ENCODE measurements around the gene MAP1B. TPM values are rescaled to one million over a fixed set of nuclear protein-coding genes. Genes with fewer than 3 reads are reported as not detected.

The MAP1B gene
- total RNA-seq, 2 donors from 2014 or later = 437 to 479 TPM

DNA sequence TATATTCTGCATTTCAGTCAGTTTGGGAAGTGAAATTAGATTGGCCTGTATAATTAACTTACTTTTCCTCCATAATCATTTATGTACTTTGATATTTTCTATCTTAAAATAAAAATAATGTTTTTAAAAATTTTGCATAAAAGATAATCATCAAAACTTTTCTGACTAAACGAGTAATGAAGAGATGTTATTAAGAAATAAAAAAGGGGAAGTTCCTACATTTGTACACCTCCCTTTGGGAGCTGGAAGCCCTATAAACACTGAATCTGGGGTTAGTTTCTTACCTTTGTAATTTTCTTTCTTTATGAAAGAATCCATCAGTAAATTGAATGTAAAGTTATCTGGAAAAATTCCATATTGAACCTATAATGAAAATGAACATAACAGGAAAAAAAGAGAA is 126.6 kb downstream of the MAP1B start:
- DNase-seq (ENCODE audit: low spot score) = no peak
- intact Hi-C loops (cut with DNase I) = no loop called here

DNA sequence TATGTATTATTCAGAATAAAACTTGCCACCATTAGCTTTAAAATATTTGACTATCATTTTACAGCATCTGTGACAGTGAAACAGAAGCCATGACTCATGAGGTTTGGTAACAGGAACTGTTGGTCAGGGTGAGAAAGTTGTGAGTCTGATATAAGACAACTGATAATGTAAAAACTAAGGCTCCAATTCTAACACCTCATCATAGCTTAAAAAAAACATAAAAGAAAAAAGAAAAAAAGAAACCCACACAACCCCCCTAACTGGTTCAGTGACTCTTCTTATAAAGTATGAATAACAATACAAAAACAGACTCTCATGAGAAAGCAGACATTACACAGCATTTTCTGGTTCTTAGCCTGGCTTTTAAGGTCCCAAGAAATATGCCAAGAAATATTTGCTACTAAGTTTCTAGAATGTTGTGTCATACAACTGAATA is 127.0 kb downstream of the MAP1B start:
- intact Hi-C loops (cut with DNase I) = no loop called here
- DNase-seq (ENCODE audit: low spot score) = no peak

DNA sequence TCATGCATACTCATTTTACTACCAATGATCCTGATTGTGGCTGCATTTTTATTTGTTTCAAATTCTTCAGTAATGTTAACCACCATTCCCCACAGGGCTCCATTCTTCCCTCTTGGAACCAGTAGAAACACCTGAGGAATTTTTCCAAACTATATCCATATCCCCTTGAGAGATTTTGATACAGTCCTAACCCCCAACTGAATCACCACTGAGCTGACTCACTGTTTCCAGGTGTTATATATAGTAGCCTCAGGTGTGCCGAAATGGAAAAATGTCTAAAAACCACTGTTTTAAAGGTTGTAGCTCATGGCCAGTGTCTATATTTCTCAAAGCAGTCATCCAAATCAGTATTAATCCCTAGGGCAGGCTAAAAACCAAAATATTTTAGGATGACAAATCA is 127.6 kb downstream of the MAP1B start:
- intact Hi-C loops (cut with DNase I) = no loop called here

DNA sequence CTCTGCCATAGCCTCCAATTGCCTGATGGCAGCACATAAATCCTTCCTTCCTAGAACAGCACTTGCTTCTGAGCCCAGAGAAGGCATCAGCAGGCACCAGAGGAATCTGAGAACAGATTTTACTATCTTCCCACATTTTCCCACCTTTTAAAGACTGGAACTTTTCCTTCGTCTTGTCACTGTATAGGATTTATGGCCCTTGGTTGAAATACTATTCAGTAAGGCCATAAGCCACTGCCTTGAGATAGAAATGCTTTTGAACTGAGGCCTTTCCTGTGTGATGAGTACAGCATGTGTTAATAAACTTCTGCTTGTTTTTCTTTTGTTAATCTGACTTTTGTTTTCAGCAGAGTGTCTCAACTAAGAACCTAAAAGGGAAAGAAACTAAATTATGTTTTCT is 128.4 kb downstream of the MAP1B start:
- no peak for DNase-seq (ENCODE audit: low spot score)
- intact Hi-C loops (cut with DNase I) = no loop called here

More for the DNA sequence above, 127.6 kb downstream of the MAP1B start:
- no peak for DNase-seq (ENCODE audit: low spot score)

DNA sequence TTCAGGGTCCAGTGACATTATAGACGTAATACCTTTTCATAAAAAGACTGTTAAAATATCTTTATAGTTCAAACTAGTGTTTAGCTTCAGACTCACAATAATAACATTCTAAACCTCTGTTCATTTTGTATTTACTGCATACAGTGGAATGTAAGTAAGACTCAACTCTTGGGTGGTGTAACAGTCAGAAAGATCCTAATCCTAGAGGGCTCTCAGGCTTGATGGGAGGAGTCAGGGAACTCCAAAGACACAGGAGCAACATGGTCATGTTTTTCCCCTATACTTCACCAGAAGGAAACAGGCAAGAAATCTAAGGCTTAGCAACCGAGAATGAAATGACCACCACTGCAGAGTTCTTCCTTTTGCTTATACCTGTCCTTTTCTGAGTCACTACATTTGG is 130.1 kb downstream of the MAP1B start:
- intact Hi-C loops (cut with DNase I) = no loop called here
- DNase-seq (ENCODE audit: low spot score) = no peak

DNA sequence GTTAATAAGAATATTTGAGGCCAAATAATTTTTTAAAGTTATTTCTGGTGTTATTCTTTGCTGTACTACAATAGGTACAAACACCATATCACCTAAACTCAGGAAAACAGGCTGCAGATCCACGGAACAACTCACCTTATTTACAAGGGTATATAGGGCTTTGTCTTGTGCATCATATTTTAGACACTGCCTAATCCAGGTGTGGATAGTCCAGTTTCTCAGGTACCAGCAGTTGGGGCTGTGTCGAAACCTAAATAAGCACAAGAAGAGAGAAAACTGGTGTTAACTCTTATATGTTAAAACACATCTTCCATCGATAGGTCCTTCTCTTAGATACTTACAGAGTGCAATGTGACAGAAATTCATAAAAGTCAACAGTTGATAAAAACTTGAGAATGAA is 130.6 kb downstream of the MAP1B start:
- no peak for DNase-seq (ENCODE audit: low spot score)
- intact Hi-C loops (cut with DNase I) = no loop called here

DNA sequence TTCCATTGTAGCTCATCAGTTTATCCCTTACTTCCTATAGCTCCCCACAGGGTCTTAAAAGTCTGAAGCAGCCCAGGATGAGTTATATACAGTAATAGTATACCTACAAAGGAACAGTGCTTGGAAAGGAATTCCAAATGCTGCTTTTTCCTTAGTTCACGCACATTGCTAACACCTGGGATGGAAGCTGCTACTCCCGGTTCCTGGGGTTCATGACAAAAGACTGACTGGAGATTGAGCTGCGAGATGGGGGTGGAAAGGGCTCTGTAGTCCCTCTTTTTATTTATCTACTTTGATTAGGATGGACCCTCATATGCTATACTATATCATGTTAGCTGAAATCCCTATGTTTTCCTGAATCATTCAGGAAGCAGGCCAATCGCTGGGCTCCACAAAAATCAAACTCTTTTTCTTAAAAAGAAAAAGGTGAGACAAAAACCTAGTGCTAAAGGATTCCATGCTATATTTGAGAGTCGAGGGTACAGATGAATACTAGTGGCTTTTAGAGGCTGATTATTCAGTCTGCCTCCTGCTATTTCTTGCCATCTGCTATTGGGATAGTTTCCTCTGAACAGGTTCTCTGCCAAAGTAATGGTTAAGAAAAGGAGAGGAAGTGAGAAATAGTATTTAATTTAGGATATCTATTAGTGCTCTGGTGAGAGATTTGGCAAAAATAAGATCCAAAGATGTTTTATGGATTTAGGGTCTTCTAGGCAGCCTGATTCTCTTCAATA is 131.6 kb downstream of the MAP1B start:
- intact Hi-C loops (cut with DNase I) = no loop called here
- no peak for DNase-seq (ENCODE audit: low spot score)

DNA sequence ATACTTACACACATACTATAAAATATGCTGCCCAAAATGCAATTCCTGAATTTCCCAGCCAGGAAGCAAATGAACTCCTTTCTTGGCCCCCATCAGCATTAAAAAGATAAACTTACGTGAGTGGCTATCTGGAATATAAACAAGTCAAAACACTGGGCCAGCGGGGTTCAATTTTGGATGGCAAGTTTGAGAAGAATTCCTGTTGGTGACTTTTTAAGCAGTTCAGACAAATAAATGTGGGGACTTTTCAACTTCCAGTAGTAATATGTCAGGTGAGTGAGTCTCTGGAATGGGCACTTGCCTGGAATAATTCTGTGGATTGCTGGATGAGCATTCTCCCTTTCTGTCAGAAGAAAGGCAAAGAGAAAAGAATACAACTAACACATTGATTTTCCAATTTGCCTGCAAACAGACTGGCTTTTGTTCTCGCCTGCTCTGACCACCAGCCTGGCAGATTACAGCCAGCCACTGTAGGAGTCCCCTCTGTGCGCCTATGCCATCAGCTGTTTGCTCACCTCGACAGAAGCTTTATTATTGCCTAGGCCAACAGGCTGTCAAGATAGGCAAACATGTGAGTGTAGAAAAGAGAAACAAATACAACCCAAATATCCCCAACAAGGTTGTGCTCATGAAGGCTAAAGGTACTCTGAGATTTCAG is 134.2 kb downstream of the MAP1B start:
- DNase-seq (ENCODE audit: low spot score) = no peak
- intact Hi-C loops (cut with DNase I) = loop anchor here in 1 of 2 donors (10.0 kb wide), 1 partner anchor 63 kb away; no protein-coding TSS in a partner anchor

DNA sequence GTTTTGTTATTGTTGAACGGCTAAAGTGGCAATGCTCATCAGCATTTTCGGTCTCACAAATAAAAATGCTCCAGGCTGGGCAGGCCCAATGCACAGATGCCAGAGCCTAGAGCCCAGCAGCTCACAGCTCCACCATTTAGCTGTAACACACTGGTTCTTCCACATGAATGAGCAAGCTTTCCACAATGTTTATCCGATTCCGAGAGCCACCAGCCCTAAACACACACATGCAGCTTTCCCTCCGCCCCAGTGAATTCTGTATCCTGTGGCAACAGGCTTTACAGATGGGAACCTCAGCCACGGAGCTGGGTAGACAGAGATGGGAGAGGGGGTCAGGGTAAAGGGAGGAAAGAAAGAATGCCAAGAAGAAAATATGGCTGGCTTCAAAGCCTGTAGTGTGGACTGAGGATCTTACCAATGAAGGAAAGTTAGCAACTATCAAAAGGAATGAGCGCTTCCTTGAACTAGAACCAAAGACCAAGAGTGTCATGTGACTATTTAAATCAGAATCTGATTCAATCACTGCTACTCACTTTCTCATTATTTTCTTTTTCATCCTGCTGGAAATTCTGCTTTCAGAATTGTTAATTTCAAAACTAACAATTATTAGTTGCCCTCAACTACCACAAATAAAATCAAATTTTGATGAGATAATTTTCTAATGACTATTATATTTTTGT is 135.7 kb downstream of the MAP1B start:
- DNase-seq (ENCODE audit: low spot score) = no peak
- intact Hi-C loops (cut with DNase I) = loop anchor here in 1 of 2 donors (10.0 kb wide), 1 partner anchor 62 kb away; no protein-coding TSS in a partner anchor

DNA sequence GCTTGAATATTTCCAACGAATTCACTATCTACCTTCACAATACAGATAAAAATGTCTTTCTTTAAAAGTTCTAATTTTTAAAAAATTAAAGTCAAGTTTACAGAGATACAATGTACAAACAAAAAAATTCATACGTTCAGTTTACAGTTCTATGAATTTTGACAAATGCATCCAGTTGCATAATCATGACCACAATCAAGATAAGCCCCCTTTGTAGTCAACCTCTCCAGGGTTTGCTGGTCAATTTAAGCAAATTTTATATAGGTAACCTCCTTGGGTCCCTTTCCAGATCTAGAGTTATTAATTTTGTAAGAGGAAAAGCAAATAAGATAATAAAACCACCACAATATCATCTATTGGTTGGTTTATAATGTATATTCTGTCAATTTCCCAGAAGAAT is 136.4 kb downstream of the MAP1B start:
- DNase-seq (ENCODE audit: low spot score) = no peak
- intact Hi-C loops (cut with DNase I) = loop anchor here in 1 of 2 donors (10.0 kb wide), 1 partner anchor 61 kb away; no protein-coding TSS in a partner anchor

DNA sequence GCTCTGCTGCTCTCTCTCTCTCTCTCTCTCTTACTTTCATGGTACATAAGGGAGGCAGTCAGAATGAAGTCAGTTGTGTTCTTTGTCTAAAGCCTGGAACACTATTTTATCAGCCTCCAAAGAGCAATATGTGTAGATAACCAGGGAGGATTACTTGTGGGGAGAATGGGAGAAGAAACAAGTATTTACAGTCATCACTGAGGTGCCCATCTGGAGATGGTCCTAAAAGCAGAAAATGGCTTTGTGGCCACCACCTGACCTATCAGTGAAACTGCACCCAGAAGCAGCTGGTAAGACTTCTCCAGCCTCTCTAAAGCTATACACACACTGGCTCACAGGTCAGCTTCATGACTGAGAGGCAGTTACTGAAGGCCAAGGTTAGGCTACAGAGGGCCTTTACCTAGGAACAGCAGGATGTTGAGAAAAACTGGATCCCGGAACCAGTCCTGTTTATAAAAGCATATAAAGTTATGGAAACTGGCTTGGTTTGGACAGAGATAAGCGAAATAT is 137.6 kb downstream of the MAP1B start:
- intact Hi-C loops (cut with DNase I) = loop anchor here (5.0 to 10.0 kb wide), 2 partner anchors 60 to 382 kb away; no protein-coding TSS in a partner anchor
- no peak for DNase-seq (ENCODE audit: low spot score)

DNA sequence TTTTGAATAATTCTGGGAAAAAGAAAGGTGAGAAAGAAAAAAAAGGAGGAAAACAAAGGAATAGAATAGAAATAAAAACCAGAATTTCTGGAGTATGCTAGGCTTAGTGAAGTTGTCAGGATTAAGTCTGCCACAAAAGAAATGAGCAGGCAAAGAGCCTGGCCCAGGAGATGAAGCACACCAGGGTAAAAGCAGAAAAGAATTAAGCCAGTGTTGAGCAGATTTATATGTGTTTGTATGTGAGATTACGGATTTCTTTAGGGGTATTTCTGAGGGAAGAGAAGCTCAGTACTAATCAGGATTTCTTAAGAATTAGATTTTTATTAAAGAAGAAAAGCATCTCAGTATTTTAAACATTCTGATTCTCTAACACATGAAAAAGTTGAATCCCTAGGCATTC is 138.3 kb downstream of the MAP1B start:
- DNase-seq (ENCODE audit: low spot score) = no peak
- intact Hi-C loops (cut with DNase I) = loop anchor here (5.0 to 10.0 kb wide), 2 partner anchors 59 to 382 kb away; no protein-coding TSS in a partner anchor

DNA sequence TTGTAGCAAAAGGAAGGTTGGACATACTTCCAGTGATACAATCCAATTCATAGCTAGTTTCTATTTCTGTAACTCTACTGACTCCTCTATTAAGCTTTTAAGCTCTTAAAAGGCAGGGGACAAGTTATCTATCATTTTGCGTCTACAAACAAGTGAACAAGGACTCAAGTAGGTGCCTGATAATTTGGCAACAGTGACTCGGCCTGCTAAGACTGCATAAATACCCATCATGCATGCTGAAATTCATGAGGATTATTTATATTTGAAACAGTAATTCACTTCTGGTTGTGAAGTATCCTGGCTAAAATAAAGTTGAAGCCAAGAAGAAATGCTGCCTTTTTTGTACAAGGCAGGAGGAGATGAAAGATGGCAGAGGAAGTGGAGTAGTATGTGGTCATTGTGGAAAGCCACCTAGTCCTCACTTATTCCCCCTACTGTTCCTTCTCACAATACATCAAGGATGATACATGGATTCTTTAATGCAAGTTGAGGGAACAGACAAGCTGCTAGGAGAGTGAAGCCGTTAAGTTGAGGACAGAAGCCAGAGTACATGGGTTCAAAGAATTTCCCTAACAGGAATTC is 138.8 kb downstream of the MAP1B start:
- DNase-seq (ENCODE audit: low spot score) = no peak
- intact Hi-C loops (cut with DNase I) = loop anchor here (5.0 to 10.0 kb wide), 2 partner anchors 59 to 381 kb away; no protein-coding TSS in a partner anchor

DNA sequence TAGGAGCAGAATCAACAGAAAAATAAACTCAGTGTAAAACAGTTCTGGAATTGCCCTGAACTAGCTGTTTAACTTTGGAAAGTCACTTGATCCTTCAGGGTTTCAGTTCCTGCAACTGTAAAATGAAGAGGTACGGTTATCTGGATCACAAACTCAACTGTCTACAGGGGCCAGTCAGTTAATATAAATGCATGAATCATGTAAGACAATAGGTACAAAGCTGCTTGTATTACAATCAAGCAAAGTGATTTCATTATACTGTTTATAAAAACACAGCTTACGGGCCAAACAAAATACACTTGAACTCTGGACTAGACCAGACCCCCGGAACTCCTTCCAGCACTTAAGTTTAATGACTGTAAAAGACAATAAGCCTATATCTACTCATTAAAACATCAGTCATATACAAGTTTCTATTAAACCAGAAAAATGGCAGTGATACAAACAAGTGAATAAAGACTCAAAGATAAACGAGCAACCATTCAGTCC is 139.7 kb downstream of the MAP1B start:
- no peak for DNase-seq (ENCODE audit: low spot score)
- intact Hi-C loops (cut with DNase I) = loop anchor here (5.0 to 10.0 kb wide), 2 partner anchors 58 to 380 kb away; no protein-coding TSS in a partner anchor

DNA sequence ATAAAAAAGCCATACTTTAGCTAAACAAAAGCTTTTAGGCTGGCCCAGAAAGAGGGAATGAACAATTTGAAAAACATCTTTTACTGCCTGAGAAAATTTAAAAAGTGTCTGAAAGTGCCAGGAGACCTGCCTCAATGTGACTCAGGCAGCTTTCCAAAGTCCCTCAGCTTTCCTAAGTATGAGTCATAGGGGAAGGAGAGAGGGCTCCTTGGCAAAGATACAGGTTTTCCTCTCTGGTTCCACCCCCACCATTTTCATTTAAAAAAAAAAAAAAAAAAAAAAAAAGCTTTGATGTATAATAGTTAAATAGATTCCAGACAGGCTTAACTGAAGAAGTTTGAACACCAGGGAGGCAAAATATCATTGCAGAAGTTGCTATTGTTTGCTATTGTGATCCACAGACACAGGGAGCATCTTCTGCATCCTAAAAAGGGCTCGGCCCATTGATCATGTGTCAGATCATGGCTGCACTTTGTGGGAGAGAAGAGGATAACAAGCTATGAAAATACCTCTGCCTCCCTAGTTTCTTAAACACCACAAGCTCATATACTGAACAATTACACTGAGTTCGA is 141.2 kb downstream of the MAP1B start:
- DNase-seq (ENCODE audit: low spot score) = no peak
- intact Hi-C loops (cut with DNase I) = loop anchor here (5.0 to 10.0 kb wide), 2 partner anchors 56 to 379 kb away; no protein-coding TSS in a partner anchor

DNA sequence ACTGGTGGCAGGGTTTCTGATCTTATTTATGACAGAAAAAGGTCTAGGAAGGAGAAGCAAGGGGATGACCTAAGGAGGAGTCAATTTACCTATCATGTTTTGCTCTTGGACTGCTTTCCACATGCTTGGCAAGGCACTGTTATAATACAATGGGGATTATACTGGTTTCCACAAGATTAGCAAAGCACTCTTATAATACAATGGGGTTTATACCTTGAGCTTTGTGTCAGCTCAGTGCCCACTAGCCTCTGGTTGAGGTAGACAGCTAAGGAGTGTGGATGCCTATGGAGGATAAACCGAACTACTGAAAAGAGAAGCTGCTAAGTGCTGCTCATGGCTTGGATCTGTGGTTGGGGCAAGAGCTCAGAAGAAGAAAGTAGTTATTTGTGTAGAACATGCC is 144.1 kb downstream of the MAP1B start:
- intact Hi-C loops (cut with DNase I) = no loop called here
- no peak for DNase-seq (ENCODE audit: low spot score)

DNA sequence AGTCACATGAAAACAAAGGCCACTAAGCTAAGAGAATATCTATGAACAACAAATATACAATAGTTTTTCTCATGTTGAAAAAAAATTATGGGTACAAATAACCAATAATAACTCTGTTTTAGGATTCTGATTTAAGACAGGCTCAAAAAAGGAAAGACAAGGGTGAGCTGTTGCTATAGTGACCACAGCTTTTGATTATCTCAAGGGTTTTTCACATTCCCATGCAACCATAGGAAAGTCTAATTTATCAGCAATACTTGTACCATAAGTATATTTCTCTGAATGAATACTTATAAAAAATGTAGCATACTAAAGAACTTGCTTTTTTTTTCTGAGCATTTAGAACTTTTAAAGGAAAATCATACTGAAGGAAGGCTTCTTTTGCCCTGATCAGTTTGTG is 144.7 kb downstream of the MAP1B start:
- intact Hi-C loops (cut with DNase I) = no loop called here
- DNase-seq (ENCODE audit: low spot score) = no peak

DNA sequence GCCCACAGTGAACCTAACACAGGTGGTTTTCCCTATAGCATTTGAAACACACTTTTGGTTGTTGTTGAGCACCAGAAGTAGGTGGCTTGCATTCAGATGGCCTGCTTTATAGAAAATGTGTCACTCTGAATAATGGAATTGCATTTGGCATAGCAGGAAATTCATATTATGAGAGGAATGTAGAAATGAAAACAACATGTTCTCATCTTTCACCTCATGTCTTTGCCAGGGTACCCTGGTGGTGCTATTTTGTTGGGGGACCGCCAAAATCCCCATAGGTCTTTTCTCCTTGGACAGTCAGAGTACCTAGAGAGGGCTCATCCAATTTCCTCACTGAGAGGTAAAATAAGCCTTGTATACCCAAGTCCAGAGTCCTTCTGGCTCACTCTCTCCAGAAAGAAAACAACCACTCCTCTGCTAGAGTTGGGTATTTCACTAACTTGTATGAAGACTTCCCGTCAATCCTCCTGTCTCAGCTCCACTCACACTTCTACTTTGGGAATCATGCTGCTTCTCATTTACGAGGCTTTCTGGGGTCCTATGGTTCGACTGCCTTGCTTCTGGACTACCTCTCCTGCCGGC is 145.4 kb downstream of the MAP1B start:
- intact Hi-C loops (cut with DNase I) = no loop called here
- DNase-seq (ENCODE audit: low spot score) = no peak
